Transverse colon (tissue), 4 donors: ENCODE measurements around the gene NPR1.

Source experiments
- POLR2A ChIP-seq: fragments of 450-650 bp; IDR thresholded peaks from one replicate; pipeline ENCODE4 v1.6.1; 2016; ENCODE audit warnings: antibody characterized with exemption, mild to moderate bottlenecking, moderate library complexity
- POLR2AphosphoS5 ChIP-seq, 3 donors: sonication (generic); formaldehyde crosslinking; IDR thresholded peaks; one replicate each; pipeline ENCODE4 v1.6.1; 2016; ENCODE audit warnings: antibody characterized with exemption in 3 of 3
- TF ChIP-seq, protein P1 (sequence below), 5 experiments: fragments of 200-600 bp in 3 of 5; fragments of 450-650 bp in 2 of 5; sonication (generic) in 3 of 5; IDR thresholded peaks; 1 replicate in 2 of 5; 2 replicates in 3 of 5; pipeline ENCODE4 v1.5.1; 2016 to 2017; ENCODE audit warnings: antibody characterized with exemption in 5 of 5, inconsistent platforms in 3 of 5, mild to moderate bottlenecking in 2 of 5, moderate library complexity in 1 of 5

DNA sequence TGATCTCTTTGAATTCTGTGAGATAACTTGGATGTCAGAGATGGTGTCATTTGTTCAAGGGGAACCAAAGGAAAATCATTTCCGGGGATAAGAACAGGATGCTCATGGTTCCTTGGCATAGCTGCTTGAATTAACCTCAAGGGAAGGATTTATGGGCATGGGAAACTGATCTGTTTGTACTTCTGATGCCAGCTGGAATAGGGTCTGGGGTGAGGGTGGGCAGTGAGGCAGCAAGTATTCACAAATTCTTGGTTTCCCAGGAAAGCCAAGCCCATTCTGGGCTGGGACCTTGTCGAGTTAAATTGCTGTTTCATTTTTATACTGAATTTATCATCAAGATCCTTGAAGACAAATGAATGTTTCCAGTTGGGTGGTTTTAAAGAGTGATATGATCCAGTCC is 63.5 kb downstream of the NPR1 start:
- TF ChIP-seq POLR2A: no peak
- TF ChIP-seq, protein P1, sequence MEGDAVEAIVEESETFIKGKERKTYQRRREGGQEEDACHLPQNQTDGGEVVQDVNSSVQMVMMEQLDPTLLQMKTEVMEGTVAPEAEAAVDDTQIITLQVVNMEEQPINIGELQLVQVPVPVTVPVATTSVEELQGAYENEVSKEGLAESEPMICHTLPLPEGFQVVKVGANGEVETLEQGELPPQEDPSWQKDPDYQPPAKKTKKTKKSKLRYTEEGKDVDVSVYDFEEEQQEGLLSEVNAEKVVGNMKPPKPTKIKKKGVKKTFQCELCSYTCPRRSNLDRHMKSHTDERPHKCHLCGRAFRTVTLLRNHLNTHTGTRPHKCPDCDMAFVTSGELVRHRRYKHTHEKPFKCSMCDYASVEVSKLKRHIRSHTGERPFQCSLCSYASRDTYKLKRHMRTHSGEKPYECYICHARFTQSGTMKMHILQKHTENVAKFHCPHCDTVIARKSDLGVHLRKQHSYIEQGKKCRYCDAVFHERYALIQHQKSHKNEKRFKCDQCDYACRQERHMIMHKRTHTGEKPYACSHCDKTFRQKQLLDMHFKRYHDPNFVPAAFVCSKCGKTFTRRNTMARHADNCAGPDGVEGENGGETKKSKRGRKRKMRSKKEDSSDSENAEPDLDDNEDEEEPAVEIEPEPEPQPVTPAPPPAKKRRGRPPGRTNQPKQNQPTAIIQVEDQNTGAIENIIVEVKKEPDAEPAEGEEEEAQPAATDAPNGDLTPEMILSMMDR (IDR thresholded peaks at IDR 0.05): no peak
- no peak for TF ChIP-seq POLR2AphosphoS5 (IDR thresholded peaks at IDR 0.05)
